Trophoblast cell (in vitro differentiated cells and primary cell): ENCODE results near the gene RCBTB2.
A peak's percentile ranks its signal among the peaks of the same experiment; 100 is the strongest.

Experiments
- DNase-seq, 2 donors: peaks; one replicate each; pipeline ENCODE4 v3.0.0-alpha.2; 2016
- H2AFZ ChIP-seq: 2 replicates; pipeline ENCODE4 v1.6.1; 2013; ENCODE audit warnings: low read length, moderate library complexity, mild to moderate bottlenecking; ENCODE audit not compliant: insufficient read depth, poor library complexity
- H2AK5ac ChIP-seq: 2 replicates; pipeline ENCODE4 v1.6.1; 2013; ENCODE audit warnings: mild to moderate bottlenecking, low read length
- H2BK120ac ChIP-seq: 2 replicates; pipeline ENCODE4 v1.6.1; 2013; ENCODE audit warnings: low read length, mild to moderate bottlenecking, moderate library complexity; ENCODE audit not compliant: insufficient read depth, poor library complexity
- H2BK12ac ChIP-seq: 2 replicates; pipeline ENCODE4 v1.6.1; 2013; ENCODE audit warnings: mild to moderate bottlenecking, low read length, moderate library complexity
- H2BK5ac ChIP-seq: 2 replicates; pipeline ENCODE4 v1.6.1; 2013; ENCODE audit warnings: low read length, low read depth, moderate library complexity, mild to moderate bottlenecking; ENCODE audit not compliant: poor library complexity
- H3K14ac ChIP-seq: 2 replicates; pipeline ENCODE4 v1.6.1; 2013; ENCODE audit warnings: mild to moderate bottlenecking, low read length
- H3K18ac ChIP-seq: 2 replicates; pipeline ENCODE4 v1.6.1; 2013; ENCODE audit warnings: mild to moderate bottlenecking, low read length
- H3K23ac ChIP-seq: 2 replicates; pipeline ENCODE4 v1.6.1; 2013; ENCODE audit warnings: low read length
- H3K27ac ChIP-seq: 2 replicates; pipeline ENCODE4 v1.5.1; 2013; ENCODE audit warnings: low read depth, mild to moderate bottlenecking, inconsistent platforms, low read length, moderate library complexity
- H3K27me3 ChIP-seq: 2 replicates; pipeline ENCODE4 v1.6.1; 2013; ENCODE audit warnings: inconsistent platforms, mild to moderate bottlenecking, low read length, moderate library complexity; ENCODE audit not compliant: insufficient read depth
- H3K36me3 ChIP-seq, 2 experiments: 1 replicate in 1 of 2; 2 replicates in 1 of 2; pipeline ENCODE4 v1.6.1; 2013; ENCODE audit warnings: low read length in 2 of 2, mild to moderate bottlenecking in 2 of 2, moderate library complexity in 1 of 2; ENCODE audit not compliant: insufficient read depth in 2 of 2, control insufficient read depth in 1 of 2
- H3K4ac ChIP-seq: 2 replicates; pipeline ENCODE4 v1.6.1; 2013; ENCODE audit warnings: low read depth, mild to moderate bottlenecking, low read length, moderate library complexity
- H3K4me1 ChIP-seq, 2 experiments: 1 replicate in 1 of 2; 2 replicates in 1 of 2; pipeline ENCODE4 v1.6.1; 2013; ENCODE audit warnings: low read length in 2 of 2, mild to moderate bottlenecking in 2 of 2, moderate library complexity in 1 of 2; ENCODE audit not compliant: insufficient read depth in 2 of 2, control insufficient read depth in 1 of 2
- H3K4me2 ChIP-seq: 2 replicates; pipeline ENCODE4 v1.6.1; 2013; ENCODE audit warnings: inconsistent platforms, mild to moderate bottlenecking, low read length, moderate library complexity
- H3K4me3 ChIP-seq: 2 replicates; pipeline ENCODE4 v1.5.1; 2013; ENCODE audit warnings: mild to moderate bottlenecking, low read depth, low read length, inconsistent platforms
- H3K79me1 ChIP-seq: one replicate; pipeline ENCODE4 v1.6.1; 2013; ENCODE audit warnings: low read length
- H3K79me2 ChIP-seq: 2 replicates; pipeline ENCODE4 v1.6.1; 2013; ENCODE audit warnings: low read length, mild to moderate bottlenecking; ENCODE audit not compliant: control insufficient read depth, insufficient read depth, poor library complexity
- H3K9ac ChIP-seq: 2 replicates; pipeline ENCODE4 v1.6.1; 2013; ENCODE audit warnings: mild to moderate bottlenecking, low read length
- H3K9me3 ChIP-seq: 2 replicates; pipeline ENCODE4 v1.6.1; 2013; ENCODE audit warnings: low read depth, mild to moderate bottlenecking, control low read depth, inconsistent platforms, low read length; ENCODE audit not compliant: insufficient read depth
- H4K12ac ChIP-seq: 2 replicates; pipeline ENCODE4 v1.6.1; 2013; ENCODE audit warnings: low read depth, mild to moderate bottlenecking, low read length, moderate library complexity
- H4K8ac ChIP-seq: 2 replicates; pipeline ENCODE4 v1.6.1; 2013; ENCODE audit warnings: low read depth, mild to moderate bottlenecking, low read length, moderate library complexity
- H4K91ac ChIP-seq: one replicate; pipeline ENCODE4 v1.6.1; 2013; ENCODE audit warnings: low read depth, mild to moderate bottlenecking, low read length, moderate library complexity
- WGBS: extraction: QIAGEN DNeasy Blood & Tissue Kit; methylation state at CpG from one replicate; pipeline ENCODE4 v1.1.7; 2013; ENCODE audit warnings: missing lambda C conversion rate; ENCODE audit not compliant: insufficient read length, insufficient coverage; ENCODE audit errors: extremely low coverage; 5-methylcytosine and 5-hydroxymethylcytosine counted together

RCBTB2 gene

DNA sequence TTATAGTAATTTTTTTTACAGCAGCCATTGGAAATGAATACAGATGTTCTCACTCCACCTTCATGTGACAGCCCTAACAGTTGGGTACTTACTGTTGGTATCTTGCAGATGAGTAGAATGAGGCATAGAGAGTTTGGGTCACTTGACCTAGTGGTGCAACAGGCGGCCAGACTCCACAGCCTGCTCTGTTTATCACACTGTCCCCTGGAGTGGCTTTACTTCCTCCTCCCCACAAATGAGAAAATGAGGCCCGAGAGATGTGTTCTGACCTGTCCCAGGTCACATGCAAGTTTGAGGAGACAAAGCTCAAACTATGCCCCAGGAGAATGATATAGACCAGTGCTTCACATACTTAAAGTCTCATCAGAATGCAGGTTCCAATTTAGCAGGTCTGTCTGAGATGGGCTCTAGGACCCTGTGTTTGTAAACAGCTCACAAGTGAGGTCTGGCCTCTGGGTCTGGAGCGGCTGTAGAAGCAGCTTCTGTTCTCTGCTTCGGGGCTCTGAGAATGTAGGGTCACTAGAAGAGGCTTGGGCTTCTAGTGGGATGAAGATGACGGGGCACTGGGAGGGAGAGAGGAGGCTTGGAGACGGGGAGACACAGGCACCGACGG is 37.4 kb upstream of the RCBTB2 start:
- Histone ChIP-seq H3K27me3 (no peaks in the 10 kb centered on the region), H2AK5ac (no peak overlapping the region), H2AFZ (peak overlapping the region; percentile 48), H3K4ac (no peak overlapping the region), H4K12ac (no peak overlapping the region), H3K36me3 (no peaks in the 10 kb centered on the region), H3K4me1 (peaks cover 3 to 8% of the 10 kb centered on the region in 2 experiments), H3K27ac (no peak overlapping the region), H3K14ac (peak overlapping the region; percentile 53), H2BK5ac (peak overlapping the region; percentile 57), H3K9ac (no peak overlapping the region), H3K18ac (no peak overlapping the region), H2BK120ac (peak overlapping the region; percentile 72), H4K91ac (peak overlapping the region; percentile 38), H2BK12ac (peak overlapping the region; percentile 73), H3K79me2 (no peaks in the 10 kb centered on the region), H3K23ac (no peak overlapping the region), H4K8ac (no peak overlapping the region), H3K4me3 (no peak overlapping the region), H3K9me3 (no peaks in the 10 kb centered on the region), H3K79me1 (peaks cover 4% of the 10 kb centered on the region), H3K4me2 (no peak overlapping the region)
- WGBS = no CpG with 5 or more reads among the region's 8 CpGs
- DNase-seq = no peak

GRCh38 chr13:48569104-48569666 is 36.3 kb upstream of the RCBTB2 start:
- no CpG with 5 or more reads among the region's 8 CpGs for WGBS
- no peak overlapping the region for H3K18ac ChIP-seq

GRCh38 chr13:48568370-48569103 is 35.7 kb upstream of the RCBTB2 start:
- no CpG with 5 or more reads among the region's 6 CpGs for WGBS

More at GRCh38 chr13:48569104-48569666, 36.3 kb upstream of the RCBTB2 start:
- Histone ChIP-seq H3K27ac (no peak overlapping the region), H2BK5ac (no peak overlapping the region), H4K91ac (no peak overlapping the region), H3K4me1 (peaks cover 3 to 8% of the 10 kb centered on the region in 2 experiments), H3K27me3 (no peaks in the 10 kb centered on the region), H3K14ac (no peak overlapping the region), H3K4me3 (no peak overlapping the region), H3K23ac (no peak overlapping the region), H3K4ac (no peak overlapping the region), H3K36me3 (no peaks in the 10 kb centered on the region), H3K9me3 (no peaks in the 10 kb centered on the region), H3K79me1 (peaks cover 4% of the 10 kb centered on the region), H3K9ac (no peak overlapping the region), H2AK5ac (no peak overlapping the region), H3K79me2 (no peaks in the 10 kb centered on the region), H2BK12ac (peak overlapping the region; percentile 28), H4K12ac (no peak overlapping the region), H2BK120ac (no peak overlapping the region), H4K8ac (no peak overlapping the region), H2AFZ (no peak overlapping the region), H3K4me2 (no peak overlapping the region)
- no peak for DNase-seq

GRCh38 chr13:48567515-48568369 is 34.9 kb upstream of the RCBTB2 start:
- no peak overlapping the region for H3K4me3 ChIP-seq
- H2BK12ac ChIP-seq = no peak overlapping the region
- no peak overlapping the region for H2BK120ac ChIP-seq
- no peak overlapping the region for H2AK5ac ChIP-seq
- H3K27me3 ChIP-seq = no peaks in the 10 kb centered on the region
- no peak overlapping the region for H2AFZ ChIP-seq
- H3K4ac ChIP-seq = no peak overlapping the region
- H3K9ac ChIP-seq = no peak overlapping the region
- H3K18ac ChIP-seq = no peak overlapping the region
- no peak overlapping the region for H3K14ac ChIP-seq
- DNase-seq = peak in 1 of 2 donors; percentile 52
- H3K79me1 ChIP-seq = peaks cover 2% of the 10 kb centered on the region
- no peaks in the 10 kb centered on the region for H3K79me2 ChIP-seq
- H3K36me3 ChIP-seq = no peaks in the 10 kb centered on the region
- H4K8ac ChIP-seq = no peak overlapping the region
- peaks cover 3 to 8% of the 10 kb centered on the region in 2 experiments for H3K4me1 ChIP-seq
- no peak overlapping the region for H4K91ac ChIP-seq
- no peak overlapping the region for H2BK5ac ChIP-seq
- WGBS = no CpG with 5 or more reads among the region's 6 CpGs
- no peak overlapping the region for H3K27ac ChIP-seq
- no peak overlapping the region for H3K4me2 ChIP-seq
- no peak overlapping the region for H3K23ac ChIP-seq
- H3K9me3 ChIP-seq = no peaks in the 10 kb centered on the region
- no peak overlapping the region for H4K12ac ChIP-seq

More at GRCh38 chr13:48568370-48569103, 35.7 kb upstream of the RCBTB2 start:
- Histone ChIP-seq H4K8ac (no peak overlapping the region), H2BK12ac (no peak overlapping the region), H3K4me1 (peaks cover 3 to 8% of the 10 kb centered on the region in 2 experiments), H3K27me3 (no peaks in the 10 kb centered on the region), H2AFZ (no peak overlapping the region), H2BK5ac (no peak overlapping the region), H3K4me3 (no peak overlapping the region), H3K4ac (no peak overlapping the region), H2BK120ac (no peak overlapping the region), H4K12ac (no peak overlapping the region), H3K27ac (no peak overlapping the region), H3K4me2 (no peak overlapping the region), H3K9ac (no peak overlapping the region), H3K79me2 (no peaks in the 10 kb centered on the region), H4K91ac (no peak overlapping the region), H3K18ac (no peak overlapping the region), H3K79me1 (peaks cover 4% of the 10 kb centered on the region), H3K14ac (no peak overlapping the region), H3K36me3 (no peaks in the 10 kb centered on the region), H2AK5ac (no peak overlapping the region), H3K9me3 (no peaks in the 10 kb centered on the region), H3K23ac (no peak overlapping the region)
- no peak for DNase-seq
